Activated T-cell treated with anti-CD3 and anti-CD28 coated beads, Interleukin-2, amount 50 U/mL, for 1 hour (primary cell): Measurements from ENCODE around the gene PRAMEF6.
"Not testable (repeated sequence)": the region's sequence is repeated elsewhere in the genome, so short reads cannot be mapped to it uniquely, and the experiment has no call there.

Source experiments
- DNase-seq: peaks from one replicate; pipeline ENCODE4 v3.0.0-alpha.2; 2020

Gene PRAMEF6

DNA sequence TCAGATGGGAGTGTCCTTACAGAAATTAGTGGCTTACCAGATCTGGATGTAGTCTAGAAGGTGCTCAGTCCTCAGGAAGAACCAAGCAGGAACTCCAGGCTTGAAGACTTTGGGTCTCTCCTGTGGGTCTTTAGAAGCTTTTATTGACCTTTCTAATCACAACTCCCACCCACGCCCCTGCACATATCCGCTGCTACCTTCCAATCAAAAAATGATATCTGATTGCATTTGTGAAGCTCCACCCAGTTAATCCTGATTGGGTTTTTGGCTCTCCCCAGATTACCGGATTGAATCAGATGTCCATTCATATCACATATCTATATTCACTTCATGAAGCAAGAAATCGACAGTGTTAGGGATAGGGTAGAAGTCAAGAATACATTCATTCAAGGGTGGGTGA lies at the start of gene PRAMEF6:
TSS of gene PRAMEF6 (minus strand) at position 101 of the 400 bp plus-strand sequence. CDS start 5,062 bp downstream, outside the sequence.
- not testable (repeated sequence) for DNase-seq

DNA sequence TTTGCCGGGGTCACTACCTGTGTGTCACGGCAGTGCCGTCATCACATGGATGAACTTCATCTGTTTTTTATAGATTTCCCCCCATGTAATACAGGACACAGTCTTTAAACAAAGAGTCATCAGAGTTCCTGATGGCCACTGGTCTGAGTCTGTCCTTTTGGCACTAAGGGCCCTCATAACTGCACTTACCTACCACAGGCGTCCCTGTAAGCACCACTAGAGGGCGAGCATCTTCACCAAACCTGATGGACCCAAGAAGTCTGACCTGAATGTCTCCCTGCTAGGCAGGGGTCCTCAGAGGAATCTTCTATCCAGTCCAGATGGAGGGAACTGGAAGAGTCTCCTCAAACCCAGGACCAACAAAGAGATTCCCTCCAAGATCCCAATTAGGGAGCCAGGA lies 23.0 kb downstream of the PRAMEF6 start:
- DNase-seq: not testable (repeated sequence)

DNA sequence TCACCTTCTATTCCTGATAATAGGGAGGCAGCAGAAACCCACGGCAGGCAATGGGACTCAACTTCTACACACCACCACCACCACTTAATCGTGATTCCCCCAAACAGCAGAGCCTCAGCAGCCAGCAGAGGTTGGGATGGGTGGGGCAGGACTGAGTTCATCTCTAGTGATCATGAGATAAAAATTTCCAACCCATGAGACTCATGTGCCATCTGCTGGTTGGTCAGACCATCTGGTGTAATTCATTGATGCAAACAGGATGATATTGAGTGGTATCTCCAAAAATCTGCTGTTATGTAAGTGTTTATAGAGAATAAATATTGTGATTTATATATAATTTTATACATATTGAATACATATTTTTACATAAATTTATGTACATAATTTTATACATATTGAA lies 25.6 kb downstream of the PRAMEF6 start:
- DNase-seq: not testable (repeated sequence)

DNA sequence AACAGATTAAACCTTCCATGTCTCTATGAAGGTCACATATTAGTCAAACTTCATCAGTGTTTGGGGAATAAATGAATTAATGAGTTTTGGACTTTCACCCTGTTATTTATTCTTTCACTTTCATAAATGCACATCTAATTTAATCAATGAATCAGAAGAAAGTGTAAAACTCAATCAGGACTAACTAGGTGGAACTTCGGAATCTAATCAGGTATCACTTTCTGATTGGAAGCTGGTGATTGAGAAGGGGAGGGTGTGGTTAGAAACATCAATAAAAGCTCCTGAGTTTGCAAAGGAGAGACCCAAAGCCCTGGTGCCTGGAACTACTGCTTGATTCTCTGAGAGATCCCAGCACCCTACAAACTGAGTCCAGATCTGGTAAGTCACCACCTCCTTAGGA lies 31.1 kb downstream of the PRAMEF6 start, which contains the start of gene PRAMEF7:
TSS of gene PRAMEF7 (plus strand) at position 301 of the 400 bp plus-strand sequence. CDS start 1,083 bp downstream, outside the sequence.
- DNase-seq: not testable (repeated sequence)

DNA sequence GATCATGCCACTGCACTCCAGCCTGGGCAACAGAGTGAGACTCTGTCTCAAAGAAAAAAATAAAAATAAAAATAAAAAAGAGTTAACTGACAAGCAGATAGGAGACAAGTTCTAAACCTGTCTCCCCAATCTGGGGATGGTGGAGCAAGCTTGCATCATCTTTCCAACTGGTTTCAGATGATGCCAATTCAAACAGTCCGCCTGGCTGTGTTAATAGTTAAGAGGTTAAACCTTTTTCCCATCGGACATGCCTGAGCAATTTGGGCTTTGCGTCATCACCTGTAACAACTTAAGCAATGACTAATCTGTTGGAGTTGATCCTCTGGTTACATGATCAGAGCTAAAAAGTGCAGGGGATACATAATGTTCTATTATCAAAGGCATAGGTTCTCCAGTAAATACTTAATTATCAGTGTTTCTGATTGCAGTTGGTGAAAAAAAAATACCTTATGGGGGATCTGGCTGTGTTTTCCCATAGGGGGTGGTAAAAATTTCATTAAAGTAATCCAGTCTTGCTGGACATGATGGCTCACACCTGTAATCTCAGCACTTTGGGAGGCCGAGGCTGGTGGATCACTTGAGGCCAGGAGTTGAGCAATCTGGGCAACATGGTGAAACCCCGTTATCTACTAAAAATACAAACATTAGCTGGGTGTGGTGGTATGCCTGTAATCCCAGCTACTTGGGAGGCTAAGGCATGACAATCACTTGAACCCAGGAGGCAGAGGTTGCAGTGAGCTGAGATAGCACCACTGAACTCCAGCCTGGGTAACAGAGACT lies 43.4 kb downstream of the PRAMEF6 start:
- not testable (repeated sequence) for DNase-seq

DNA sequence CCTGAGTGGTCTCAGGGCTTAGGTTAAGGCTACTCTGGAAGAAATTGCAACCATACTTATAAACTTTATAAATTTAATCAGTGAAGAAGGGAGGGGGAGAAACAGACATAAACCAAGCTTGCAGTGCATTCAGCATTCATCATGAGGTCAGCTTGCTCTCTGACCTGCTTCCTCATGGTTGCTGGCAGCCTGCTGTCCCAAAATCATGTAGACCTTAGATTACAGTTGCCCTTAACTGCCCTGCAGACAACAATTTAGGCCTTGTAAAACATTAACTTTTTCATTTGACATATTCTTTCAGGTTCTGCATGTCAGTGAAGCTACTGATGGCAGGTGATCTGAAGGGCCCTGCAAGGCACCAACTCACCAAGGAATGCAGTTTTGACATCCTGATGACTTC lies 48.2 kb downstream of the PRAMEF6 start:
- not testable (repeated sequence) for DNase-seq

DNA sequence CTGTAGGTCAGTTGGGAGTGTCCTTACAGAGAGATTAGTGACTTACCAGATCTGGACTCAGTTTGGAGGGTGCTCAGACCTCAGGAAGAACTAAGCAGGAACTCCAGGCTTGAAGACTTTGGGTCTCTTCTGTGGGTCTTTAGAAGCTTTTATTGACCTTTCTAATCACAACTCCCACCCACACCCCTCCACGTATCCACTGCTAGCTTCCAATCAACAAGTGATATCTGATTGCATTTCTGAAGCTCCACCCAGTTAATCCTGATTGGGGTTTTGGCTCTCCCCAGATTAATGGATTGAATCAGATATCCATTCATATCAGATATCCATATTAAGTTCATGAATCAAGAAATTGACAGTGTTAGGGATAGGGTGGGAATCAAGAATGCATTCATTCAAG lies 49.2 kb downstream of the PRAMEF6 start, which contains the start of gene PRAMEF10:
TSS of gene PRAMEF10 (minus strand) at position 101 of the 400 bp plus-strand sequence. CDS start 2,423 bp downstream, outside the sequence.
- not testable (repeated sequence) for DNase-seq
